ENCODE results near the gene TEX36. TPM values are rescaled to one million over a fixed set of nuclear protein-coding genes. Genes with fewer than 3 reads are reported as not detected.

The TEX36 gene
- total and polyA plus RNA-seq, 2 donors (not counting 1 experiment from before 2014, with no cell fraction given) = not detected

- H3K9me3 Mint-ChIP-seq (ENCODE audit: insufficient read depth) = no peaks in the 10 kb centered on the region
- Histone ChIP-seq H3K4me2 (replicated peaks; ENCODE audit: low read depth, low read length, poor library complexity, severe bottlenecking) (no peak overlapping the region), H4K20me1 (ENCODE audit: control insufficient read depth, insufficient read depth, low read length, poor library complexity, severe bottlenecking) (no peaks in the 10 kb centered on the region), H3K4me1 (ENCODE audit: control insufficient read depth in 2 of 2, insufficient read depth in 2 of 2, low read length in 2 of 2) (no peaks in the 10 kb centered on the region), H3K9ac (ENCODE audit: low read length) (no peak overlapping the region), H3K4me3 (ENCODE audit: control extremely low read depth in 1 of 5, extremely low read depth in 1 of 5, insufficient read depth in 1 of 5, low read depth in 2 of 5, low read length in 4 of 5) (no peak overlapping the region), H3K79me2 (ENCODE audit: control insufficient read depth, insufficient read depth, low read length) (no peaks in the 10 kb centered on the region), H3K9me3 (ENCODE audit: control extremely low read depth in 1 of 3, control insufficient read depth in 2 of 3, insufficient read depth in 1 of 3, low read length in 2 of 3) (no peaks in the 10 kb centered on the region), H3K27ac (ENCODE audit: low read length in 2 of 2) (no peak overlapping the region), H3K27me3 (replicated peaks in 1 of 4; ENCODE audit: control extremely low read depth in 1 of 4, control insufficient read depth in 3 of 4, insufficient read depth in 4 of 4, low read length in 3 of 4) (no peaks in the 10 kb centered on the region), H2AFZ (ENCODE audit: insufficient read depth, low read depth, low read length, poor library complexity, severe bottlenecking) (no peak overlapping the region), H3K36me3 (replicated peaks in 1 of 2; ENCODE audit: control extremely low read depth in 1 of 2, control insufficient read depth in 1 of 2, extremely low read depth in 1 of 2, insufficient read depth in 2 of 2, low read length in 1 of 2) (no peaks in the 10 kb centered on the region)
- peaks cover 11% of the 10 kb centered on the region for H3K27me3 Mint-ChIP-seq
- TF ChIP-seq CTCF (IDR thresholded peaks at IDR 0.05) = no peak
- TF ChIP-seq EZH2 (IDR thresholded peaks at IDR 0.05; ENCODE audit: borderline replicate concordance, insufficient read depth, low read depth, low read length, poor library complexity, severe bottlenecking) = no peak
- 77% methylated on average over 5 of the region's 5 CpGs for WGBS (ENCODE audit: insufficient coverage)
- no peak overlapping the region for H3K4me3 Mint-ChIP-seq
- CTCF ChIA-PET = no interaction called here
- intact Hi-C loops (cut with micrococcal nuclease) = no loop called here
- ATAC-seq (ENCODE audit: low read depth) (no peak), DNase-seq (no peak)
- no peak overlapping the region for H3K27ac Mint-ChIP-seq
- no peaks in the 10 kb centered on the region for H3K4me1 Mint-ChIP-seq
- POLR2A ChIA-PET = no interaction called here
Observed at GRCh38 chr10:125631806-125632205, 51.2 kb downstream of the TEX36 start.

- CTCF ChIA-PET = no interaction called here
- POLR2A ChIA-PET = no interaction called here
- H3K4me1 ChIP-seq (ENCODE audit: control insufficient read depth in 2 of 2, insufficient read depth in 2 of 2, low read length in 2 of 2) = no peaks in the 10 kb centered on the region
- intact Hi-C loops (cut with micrococcal nuclease) = no loop called here
- no peak overlapping the region for H3K27ac ChIP-seq (ENCODE audit: low read length in 2 of 2)
- no peak overlapping the region for H3K27ac Mint-ChIP-seq
- no peaks in the 10 kb centered on the region for H3K9me3 Mint-ChIP-seq (ENCODE audit: insufficient read depth)
- no peaks in the 10 kb centered on the region for H3K4me1 Mint-ChIP-seq
- 80% methylated on average over 1 of the region's 3 CpGs for WGBS (ENCODE audit: insufficient coverage)
- DNase-seq (no peak), ATAC-seq (ENCODE audit: low read depth) (no peak)
- no peaks in the 10 kb centered on the region for H3K79me2 ChIP-seq (ENCODE audit: control insufficient read depth, insufficient read depth, low read length)
- no peak overlapping the region for H3K4me3 ChIP-seq (ENCODE audit: control extremely low read depth in 1 of 5, extremely low read depth in 1 of 5, insufficient read depth in 1 of 5, low read depth in 2 of 5, low read length in 4 of 5)
- no peak overlapping the region for H3K4me2 ChIP-seq (replicated peaks; ENCODE audit: low read depth, low read length, poor library complexity, severe bottlenecking)
- peaks cover 0 to 2% (median 0%) of the 10 kb centered on the region in 4 experiments for H3K27me3 ChIP-seq (replicated peaks in 1 of 4; ENCODE audit: control extremely low read depth in 1 of 4, control insufficient read depth in 3 of 4, insufficient read depth in 4 of 4, low read length in 3 of 4)
- H4K20me1 ChIP-seq (ENCODE audit: control insufficient read depth, insufficient read depth, low read length, poor library complexity, severe bottlenecking) = no peaks in the 10 kb centered on the region
- H2AFZ ChIP-seq (ENCODE audit: insufficient read depth, low read depth, low read length, poor library complexity, severe bottlenecking) = no peak overlapping the region
- H3K9me3 ChIP-seq (ENCODE audit: control extremely low read depth in 1 of 3, control insufficient read depth in 2 of 3, insufficient read depth in 1 of 3, low read length in 2 of 3) = no peaks in the 10 kb centered on the region
- peaks cover 13% of the 10 kb centered on the region for H3K27me3 Mint-ChIP-seq
- H3K36me3 ChIP-seq (replicated peaks in 1 of 2; ENCODE audit: control extremely low read depth in 1 of 2, control insufficient read depth in 1 of 2, extremely low read depth in 1 of 2, insufficient read depth in 2 of 2, low read length in 1 of 2) = no peaks in the 10 kb centered on the region
- H3K4me3 Mint-ChIP-seq = no peak overlapping the region
- H3K9ac ChIP-seq (ENCODE audit: low read length) = no peak overlapping the region
- TF ChIP-seq EZH2 (IDR thresholded peaks at IDR 0.05; ENCODE audit: borderline replicate concordance, insufficient read depth, low read depth, low read length, poor library complexity, severe bottlenecking) (no peak), CTCF (IDR thresholded peaks at IDR 0.05) (no peak)
Observed at GRCh38 chr10:125629758-125630376, 53.1 kb downstream of the TEX36 start.
